HG03342 (cell line): ENCODE data around the gene ANKRD35.
A peak's percentile ranks its signal among the peaks of the same experiment; 100 is the strongest.
"Not testable (repeated sequence)": the region's sequence is repeated elsewhere in the genome, so short reads cannot be mapped to it uniquely, and the experiment has no call there.

Experiments
- ATAC-seq: cut with Tn5 transposase; IDR thresholded peaks from one replicate; pipeline ENCODE4 v1.9.1; 2021; ENCODE audit warnings: mild to moderate bottlenecking, moderate library complexity; ENCODE audit not compliant: unreplicated experiment

The ANKRD35 gene, protein sequence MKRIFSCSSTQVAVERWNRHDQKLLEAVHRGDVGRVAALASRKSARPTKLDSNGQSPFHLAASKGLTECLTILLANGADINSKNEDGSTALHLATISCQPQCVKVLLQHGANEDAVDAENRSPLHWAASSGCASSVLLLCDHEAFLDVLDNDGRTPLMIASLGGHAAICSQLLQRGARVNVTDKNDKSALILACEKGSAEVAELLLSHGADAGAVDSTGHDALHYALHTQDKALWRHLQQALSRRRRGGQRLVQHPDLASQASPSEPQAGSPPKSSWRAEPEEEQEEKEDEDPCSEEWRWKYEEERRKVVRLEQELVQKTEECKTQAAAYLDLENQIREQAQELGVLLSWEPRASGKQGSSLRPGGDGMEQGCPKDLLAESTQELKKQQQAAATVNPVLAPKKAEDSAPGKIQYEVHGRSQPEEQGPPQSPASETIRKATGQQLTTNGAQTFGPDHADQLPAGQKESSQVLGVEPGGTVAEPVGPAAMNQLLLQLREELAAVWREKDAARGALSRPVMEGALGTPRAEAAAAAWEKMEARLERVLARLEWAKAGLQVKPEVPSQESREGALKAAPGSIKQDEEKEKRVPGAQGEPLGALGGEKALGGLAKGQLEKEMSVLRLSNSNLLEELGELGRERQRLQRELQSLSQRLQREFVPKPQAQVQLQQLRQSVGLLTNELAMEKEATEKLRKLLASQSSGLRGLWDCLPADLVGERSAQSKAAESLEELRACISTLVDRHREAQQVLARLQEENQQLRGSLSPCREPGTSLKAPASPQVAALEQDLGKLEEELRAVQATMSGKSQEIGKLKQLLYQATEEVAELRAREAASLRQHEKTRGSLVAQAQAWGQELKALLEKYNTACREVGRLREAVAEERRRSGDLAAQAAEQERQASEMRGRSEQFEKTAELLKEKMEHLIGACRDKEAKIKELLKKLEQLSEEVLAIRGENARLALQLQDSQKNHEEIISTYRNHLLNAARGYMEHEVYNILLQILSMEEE

DNA sequence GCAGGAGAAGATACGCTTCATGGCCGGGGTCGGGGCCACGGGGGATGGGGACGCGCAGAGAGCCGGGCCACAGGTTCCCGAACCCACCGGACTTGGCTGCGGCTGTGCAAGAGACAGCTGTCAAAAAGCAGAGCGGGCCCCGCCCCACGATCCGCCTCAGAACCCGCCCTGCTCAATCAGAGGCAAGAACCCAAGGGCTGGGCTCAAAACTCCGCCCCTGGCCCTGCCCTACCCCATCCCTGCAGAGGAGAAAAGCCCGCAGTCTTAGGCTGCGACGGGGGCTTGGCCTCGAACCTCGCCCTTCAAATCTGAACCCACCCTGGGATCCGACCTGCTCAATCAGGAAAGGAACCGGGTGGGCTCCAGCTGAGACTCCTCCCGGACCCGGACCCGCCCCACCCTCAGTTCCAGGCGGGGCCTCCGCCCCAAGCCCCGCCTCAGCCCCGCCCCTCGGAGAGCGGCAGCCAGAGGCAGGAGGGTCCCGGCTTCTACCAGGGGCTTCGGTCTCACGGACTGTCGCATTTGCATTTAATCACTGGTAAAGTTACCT is at the start of gene ANKRD35:
ANKRD35 (minus strand) TSS at position 129 of the 550 bp plus-strand sequence; CDS start at position 21, 108 bp downstream.
- peak; percentile 99 for ATAC-seq

DNA sequence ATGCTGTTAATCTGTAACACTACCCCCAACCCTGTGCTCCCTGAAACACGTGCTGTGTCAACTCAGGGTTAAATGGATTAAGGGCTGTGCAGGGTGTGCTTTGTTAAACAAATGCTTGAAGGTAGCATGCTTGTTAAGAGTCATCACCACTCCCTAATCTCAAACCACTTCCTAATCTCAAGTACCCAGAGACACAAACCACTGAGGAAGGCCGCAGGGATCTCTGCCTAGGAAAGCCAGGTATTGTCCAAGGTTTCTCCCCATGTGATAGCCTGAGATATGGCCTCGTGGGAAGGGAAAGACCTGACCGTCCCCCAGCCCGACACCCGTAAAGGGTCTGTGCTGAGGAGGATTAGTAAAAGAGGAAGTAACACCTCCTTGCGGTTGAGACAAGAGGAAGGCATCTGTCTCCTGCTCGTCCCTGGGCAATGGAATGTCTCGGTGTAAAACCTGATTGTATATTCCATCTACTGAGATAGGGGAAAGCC is 46.9 kb upstream of the ANKRD35 start:
- not testable (repeated sequence) for ATAC-seq

DNA sequence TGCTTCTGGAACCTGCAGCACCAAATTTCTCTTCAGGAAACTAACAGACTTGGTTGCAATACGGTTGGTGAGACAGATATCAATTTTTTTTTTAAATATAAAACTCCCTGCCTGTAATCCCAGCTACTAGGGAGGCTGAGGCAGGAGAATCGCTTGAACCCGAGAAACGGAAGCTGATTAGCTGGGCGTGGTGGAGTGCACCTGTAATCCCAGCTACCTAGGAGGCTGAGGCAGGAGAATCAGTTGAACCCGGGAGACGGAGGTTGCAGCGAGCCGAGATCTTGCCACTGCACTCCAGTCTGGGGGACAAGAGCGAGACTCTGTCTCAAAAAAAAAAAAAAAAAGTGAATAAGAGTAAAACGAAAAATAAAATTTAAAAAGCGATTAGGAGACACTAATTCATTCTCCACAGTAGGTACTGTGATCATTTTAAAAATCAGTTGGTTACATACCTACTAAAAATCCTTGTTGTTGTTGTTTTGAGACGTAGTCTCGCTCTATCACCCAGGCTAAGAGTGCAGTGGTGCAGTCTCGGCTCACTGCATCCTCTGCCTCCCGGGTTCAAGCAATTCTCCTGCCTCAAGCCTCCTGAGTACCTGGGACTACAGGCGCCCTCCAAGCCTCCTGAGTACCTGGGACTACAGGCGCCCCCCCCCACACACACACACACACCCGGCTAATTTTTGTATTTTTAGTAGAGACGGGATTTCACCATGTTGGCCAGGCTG is 42.4 kb upstream of the ANKRD35 start:
- no peak for ATAC-seq

DNA sequence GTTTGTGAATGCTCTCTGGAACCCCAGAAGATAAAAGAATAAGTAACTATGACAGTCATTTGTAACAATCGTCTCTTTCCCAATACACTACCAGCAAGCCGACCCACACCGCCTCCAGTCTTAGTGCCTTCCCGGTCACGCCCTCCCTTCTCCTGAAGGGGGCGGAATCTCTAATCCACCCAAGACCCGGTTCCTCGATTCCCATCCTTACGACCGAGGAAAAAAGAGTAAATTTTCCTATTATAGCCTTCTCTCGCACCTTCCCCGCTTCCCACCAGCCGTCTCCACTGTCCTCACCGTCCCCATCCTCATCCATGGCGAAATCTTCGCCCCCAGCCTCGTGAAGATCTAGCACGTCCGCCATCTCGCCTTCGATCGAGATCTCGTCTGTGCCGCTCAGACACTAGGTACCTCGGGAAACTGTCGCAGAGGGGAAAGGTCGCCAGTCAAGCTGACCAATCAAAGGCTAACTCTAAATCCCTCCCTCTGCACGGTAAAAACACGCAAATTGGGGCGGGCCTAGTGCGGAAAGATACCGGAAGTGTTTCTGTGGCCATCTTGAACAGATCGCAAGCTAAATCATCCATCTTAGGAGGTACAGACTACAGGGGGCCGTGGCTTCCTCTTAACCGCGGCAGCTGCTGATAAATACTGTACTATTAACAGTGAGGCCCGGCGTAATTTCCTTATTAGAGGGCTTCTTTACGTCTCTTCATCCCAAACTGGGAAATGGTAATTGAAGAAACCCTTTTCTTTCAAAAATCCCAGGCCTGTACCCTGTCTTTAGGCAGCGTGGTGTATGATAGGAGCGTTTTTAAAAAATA is 41.6 kb upstream of the ANKRD35 start, which contains the start of gene RBM8A:
RBM8A (minus strand) TSS at position 422 of the 824 bp plus-strand sequence; CDS start at position 364, 58 bp downstream.
- peak; percentile 93 for ATAC-seq

DNA sequence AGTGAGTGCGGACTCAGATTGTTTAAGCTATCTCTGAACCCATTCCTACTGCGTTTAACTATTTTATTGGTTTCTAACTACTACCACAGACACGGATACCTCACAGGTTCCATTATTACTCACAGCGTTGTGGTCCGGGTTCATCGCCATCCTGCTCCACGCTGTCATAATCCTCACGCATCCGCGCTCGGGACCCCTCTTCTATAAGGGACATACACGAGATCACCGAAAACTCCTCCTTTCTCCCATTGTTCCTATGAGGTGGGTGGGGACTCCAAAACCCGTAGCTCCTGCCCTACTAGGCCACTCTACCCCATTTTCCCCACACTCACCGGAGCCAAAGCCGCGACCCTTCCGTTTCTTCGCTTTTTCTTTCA is 41.0 kb upstream of the ANKRD35 start:
- no peak for ATAC-seq

DNA sequence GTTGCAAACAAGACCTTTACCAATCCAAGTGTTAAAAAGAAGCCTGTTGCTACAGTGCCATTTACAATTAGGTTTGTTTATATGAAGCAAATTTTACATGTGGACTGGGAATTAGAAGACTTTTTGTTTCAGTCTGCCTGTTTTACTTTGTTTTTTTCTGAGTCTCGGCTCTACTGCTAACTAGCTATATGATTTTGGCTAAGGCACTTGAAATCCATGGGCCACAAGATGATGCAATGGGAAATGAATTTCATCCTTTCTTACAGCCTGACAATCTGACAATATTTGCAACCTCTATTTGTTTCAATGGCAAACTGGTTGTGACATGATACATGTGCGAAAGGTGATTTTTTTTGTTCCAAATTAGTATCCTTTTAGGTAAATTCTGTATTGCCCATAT is 36.6 kb upstream of the ANKRD35 start:
- no peak for ATAC-seq

DNA sequence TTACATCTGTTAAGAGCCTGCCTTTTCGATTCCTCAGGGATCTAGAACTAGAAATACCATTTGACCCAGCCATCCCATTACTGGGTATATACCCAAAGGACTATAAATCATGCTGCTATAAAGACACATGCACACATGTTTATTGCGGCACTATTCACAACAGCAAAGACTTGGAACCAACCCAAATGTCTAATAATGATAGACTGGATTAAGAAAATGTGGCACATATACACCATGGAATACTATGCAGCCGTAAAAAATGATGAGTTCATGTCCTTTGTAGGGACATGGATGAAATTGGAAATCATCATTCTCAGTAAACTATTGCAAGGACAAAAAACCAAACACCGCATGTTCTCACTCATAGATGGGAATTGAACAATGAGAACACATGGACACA is 34.6 kb upstream of the ANKRD35 start:
- ATAC-seq = not testable (repeated sequence)

DNA sequence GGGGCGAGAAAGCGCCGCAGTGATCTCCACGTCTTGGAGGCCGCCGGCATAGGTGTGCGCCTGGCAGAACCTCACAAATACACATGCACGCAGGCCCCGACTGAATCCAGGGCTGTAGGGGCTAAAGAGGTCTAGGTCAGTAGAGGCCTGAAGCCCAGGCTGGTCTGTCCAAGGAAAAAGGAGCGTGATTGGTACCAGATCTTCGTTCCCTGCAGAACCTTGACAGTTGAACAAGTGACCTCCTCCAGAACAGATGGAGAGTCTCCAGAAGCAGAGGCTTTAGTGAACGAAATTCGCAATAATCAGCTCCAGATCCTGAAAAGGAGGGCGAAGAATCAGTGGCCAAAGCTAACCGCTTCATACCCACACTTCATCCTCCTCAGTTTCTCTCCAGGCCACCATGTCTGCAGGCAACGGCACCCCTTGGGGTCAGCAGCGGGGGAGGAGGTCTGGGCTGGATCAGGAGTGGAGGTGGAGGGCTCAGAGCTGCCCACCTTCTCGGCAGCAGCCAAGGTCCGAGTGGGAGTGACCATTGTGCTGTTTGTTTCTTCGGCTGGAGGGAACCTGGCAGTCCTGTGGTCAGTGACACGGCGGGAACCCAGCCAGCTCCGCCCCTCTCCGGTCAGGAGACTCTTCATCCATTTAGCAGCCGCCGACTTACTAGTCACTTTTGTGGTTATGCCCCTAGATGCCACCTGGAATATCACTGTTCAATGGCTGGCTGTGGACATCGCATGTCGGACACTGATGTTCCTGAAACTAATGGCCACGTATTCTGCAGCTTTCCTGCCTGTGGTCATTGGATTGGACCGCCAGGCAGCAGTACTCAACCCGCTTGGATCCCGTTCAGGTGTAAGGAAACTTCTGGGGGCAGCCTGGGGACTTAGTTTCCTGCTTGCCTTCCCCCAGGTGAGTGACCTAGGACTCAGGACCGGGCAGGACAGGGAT is 33.6 kb upstream of the ANKRD35 start:
- ATAC-seq = peak; percentile 84

DNA sequence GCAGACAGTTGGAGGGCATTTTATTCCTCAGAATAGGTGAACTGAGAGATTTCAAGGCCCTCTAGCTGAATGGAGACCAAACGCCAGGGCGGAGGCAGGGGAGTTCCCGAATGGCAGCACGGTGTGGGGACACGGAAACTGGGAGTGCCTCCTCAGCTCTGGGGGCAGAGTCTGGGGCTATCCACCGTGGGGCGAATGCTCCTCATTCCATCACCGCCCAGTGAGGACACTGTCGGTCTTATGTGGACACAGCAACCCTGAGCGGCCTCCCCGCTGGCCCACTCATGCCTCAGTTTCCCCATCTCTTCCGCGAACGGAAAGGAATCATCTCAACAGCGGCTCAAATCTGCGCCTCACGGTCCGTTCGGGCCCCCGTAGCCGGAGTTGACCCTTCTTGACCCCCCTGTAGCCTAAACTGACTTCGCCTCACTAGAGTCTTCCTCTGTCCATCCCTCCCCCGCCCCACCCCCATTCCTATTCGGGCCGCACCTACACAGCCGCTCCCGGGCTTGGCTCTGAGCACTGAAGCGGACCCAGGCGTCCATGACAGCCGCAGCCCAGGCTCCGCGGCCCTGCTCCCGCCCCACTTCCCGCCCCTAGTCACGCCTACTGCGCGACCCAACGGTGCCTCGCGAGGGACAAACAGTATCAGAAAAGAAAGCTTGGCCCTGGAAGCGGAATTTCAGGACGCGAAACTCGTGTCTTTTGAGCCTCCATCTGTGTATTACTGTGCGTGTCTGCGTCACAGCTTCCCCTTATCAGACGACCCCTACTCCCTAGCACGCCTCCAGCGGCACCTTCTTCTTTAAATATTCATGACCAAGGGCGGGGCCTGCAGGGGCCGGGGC is 32.7 kb upstream of the ANKRD35 start, which contains the start of gene PEX11B:
PEX11B (minus strand) TSS at position 574 of the 848 bp plus-strand sequence; CDS start at position 545, 29 bp downstream.
- peak; percentile 79 for ATAC-seq

DNA sequence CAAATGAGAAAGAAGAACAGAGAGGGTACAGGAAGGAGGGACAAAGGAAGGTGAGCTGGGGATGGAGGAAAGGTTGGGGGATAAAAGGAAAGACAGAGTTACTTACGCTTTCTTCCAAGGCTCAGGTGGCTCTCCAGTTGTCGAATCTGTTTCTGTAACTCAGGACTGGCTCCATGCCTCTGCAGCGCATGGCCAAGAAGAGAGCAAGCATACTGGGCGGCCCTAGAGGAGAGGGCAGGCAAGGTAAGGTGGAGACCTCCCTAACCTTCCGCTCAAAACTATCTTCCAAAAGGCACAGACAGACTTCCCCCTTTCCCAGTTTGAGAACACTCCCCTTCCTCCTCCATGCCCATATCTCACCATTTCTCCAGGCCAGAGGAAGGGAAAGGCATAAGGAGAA is 31.9 kb upstream of the ANKRD35 start:
- ATAC-seq = no peak

DNA sequence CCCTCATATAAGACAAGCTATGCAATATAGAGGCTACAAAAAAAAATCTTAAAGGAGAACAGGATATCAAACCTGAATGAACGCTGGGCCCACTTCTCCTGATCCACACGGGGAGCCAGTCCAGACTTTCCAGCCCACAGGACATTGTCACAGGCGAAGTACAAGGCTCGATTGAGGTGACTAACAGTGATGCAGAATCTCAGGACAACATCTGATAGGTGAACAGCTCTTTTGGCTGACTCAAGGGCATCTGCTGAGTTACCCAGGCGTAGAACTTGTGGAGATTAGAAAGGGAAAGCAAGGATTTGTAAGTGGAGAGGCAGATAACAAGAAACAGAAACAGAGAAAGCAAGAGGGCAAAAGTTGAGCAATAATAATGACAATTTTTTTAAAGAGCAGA is 31.1 kb upstream of the ANKRD35 start:
- ATAC-seq = no peak

DNA sequence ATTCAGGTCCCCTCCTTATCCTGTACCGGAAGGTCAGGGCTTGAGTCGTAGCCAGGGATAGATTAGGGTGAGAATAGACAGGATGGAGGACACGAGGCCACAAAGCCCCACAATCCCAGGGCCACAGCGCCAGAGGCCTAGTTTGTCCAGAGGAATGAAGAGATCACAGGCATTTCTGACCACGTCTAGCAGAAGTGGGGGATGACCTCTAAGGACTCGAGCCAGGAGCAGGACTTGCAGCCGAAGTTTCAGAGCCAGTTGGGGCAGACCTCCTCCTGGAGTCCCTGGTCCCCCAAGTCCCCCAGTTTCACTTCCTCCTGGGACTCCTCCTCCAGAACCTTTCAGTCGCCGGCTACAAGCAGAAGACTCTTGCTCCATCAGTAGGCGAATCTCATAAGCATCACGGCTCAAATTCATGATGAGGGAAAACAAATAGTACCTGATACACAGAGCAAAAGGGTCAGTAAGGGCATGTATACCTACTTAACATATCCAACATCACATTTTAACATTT is 26.5 kb upstream of the ANKRD35 start:
- no peak for ATAC-seq

DNA sequence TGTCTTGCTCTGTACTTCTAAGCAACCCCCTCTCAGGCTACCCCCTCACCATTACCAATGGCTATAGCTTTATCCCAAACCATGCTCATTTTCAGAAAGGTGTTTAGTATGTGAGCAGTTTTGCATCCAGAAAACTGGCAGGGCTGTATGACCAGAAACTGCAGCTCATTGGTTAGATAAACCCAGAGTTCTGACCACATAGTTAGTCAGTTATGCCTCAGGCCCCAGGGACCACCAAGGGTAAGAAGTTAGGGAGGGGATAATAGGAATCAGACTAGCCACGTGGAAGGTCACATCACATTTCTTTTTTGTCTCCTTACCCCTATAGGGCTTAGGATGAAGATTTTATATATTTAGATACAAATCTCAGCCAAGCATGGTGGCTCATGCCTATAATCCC is 23.0 kb upstream of the ANKRD35 start:
- ATAC-seq = no peak

DNA sequence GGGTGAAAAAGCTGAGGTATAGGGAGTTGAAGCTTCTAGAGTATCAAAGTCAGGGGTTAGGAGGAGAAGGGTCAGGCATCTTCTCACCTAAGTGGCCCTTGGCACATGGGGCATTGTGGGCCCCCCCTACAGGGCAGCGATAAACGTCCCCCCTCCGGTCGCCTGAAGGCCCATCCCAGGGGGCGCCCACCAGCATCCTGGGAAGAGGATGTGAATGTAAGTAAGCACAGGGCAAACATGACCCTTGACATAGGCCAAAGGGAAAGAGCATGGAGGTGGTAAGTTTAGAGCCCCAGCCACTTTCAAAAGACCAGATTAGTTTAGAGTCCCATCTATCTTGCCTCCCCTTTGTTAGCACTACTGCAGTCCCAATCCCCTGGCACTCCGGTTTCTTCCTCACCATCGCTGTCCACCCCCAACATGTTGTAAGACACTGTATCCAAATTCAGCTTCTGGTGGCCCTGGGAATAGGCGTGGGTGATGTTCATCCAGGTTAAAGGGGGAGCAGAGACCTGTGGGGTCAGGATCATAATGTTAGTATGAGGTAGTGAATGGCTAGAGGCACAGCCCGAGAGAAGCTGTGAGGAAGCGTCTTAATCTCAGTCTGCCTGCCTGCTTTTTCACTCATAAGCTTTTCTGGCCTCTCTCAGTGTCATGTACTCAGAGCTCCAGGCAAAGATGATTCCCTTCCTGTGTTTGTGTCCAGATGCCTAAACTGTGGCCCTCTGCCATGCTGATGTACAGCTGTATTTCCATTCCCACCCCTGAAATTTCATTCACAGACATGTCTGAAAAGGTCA is 21.5 kb upstream of the ANKRD35 start:
- no peak for ATAC-seq

DNA sequence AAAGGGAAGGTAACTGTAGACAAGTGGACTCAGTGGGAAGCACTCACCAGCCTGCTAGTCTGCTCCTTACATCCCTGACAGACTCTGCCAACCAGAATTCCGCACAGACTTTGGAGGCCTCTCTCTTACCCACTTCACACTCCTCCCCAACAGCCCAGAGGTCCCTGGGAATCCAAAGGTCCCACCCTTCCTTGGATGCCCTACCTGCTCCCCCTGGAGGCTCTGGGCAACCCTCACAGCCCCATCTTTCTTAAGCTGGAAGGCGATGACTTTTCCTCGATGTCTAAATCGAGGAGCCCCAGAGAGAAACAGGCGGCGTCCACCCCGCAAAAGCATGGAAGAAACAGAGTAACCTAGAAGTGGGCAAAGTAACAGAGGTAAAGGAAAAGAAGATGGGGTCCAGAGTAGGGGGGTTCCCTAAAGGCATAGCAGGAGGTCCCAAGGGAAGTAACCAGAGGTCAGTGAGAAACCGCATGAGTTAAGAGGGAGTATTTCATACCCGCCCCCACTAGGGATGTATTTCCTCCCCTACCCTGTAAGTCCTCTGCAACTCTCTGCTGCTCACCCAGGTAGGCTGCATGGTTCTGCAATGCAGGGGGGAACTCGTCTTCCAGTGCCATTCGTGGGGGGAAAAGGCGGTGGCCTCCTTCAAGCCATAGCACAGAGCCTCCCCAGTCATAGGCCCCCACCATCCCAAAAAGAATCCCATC is 15.8 kb upstream of the ANKRD35 start:
- no peak for ATAC-seq

DNA sequence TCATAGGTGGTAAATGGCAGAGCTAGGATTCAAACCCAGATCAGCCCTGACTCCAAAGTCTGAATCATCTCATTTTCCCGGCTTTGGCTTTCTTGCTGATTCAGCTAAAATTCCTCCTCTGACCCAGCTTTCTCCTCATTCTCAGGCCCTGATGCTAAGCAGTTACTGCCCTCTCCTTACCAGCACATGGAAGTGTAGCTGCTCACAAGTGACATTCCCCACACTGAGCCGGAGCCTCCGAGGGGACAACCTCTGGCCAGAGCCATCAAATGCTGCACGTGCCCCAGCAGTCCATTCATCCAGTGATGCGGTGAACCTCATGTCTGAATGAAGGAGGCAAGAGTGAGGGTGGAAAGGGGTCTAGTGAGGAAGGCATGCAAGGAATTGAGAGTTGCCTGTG is 13.1 kb upstream of the ANKRD35 start:
- ATAC-seq = no peak
